ENCODE results near the gene ITPR2.

ITPR2 gene

GRCh38 chr12:26701604-26702215, 131.3 kb downstream of the ITPR2 start:
- H3K4me1 ChIP-seq (ENCODE audit: low read length), result no peaks in the 10 kb centered on the region
- no peaks in the 10 kb centered on the region for H4K20me1 ChIP-seq (ENCODE audit: insufficient read depth, low read length)
- DNase-seq, result peak; percentile 35
- no peaks in the 10 kb centered on the region for H3K36me3 ChIP-seq (replicated peaks; ENCODE audit: insufficient read depth, low read length)
- H3K79me2 ChIP-seq (ENCODE audit: low read length), result no peaks in the 10 kb centered on the region
- H3K9me2 ChIP-seq (replicated peaks; ENCODE audit: insufficient read depth, low read length), result no peaks in the 10 kb centered on the region
- no peak for TF ChIP-seq EZH2 (optimal IDR thresholded peaks at IDR 0.05; ENCODE audit: low read depth, low read length)
- peak; percentile 45 for TF ChIP-seq CTCF (IDR thresholded peaks at IDR 0.05; ENCODE audit: low read length)
- no peak overlapping the region for H3K4me3 ChIP-seq (ENCODE audit: low read length)
- no peaks in the 10 kb centered on the region for H3K27me3 ChIP-seq (replicated peaks; ENCODE audit: insufficient read depth, low read length)
- no peaks in the 10 kb centered on the region for H3K9me3 ChIP-seq (replicated peaks; ENCODE audit: insufficient read depth, low read length)
- no peak overlapping the region for H2AFZ ChIP-seq (ENCODE audit: low read length)
- H3K27ac ChIP-seq (ENCODE audit: low read length), result no peak overlapping the region
- no peak overlapping the region for H3K4me2 ChIP-seq (ENCODE audit: low read depth, low read length)
- H3F3A ChIP-seq (ENCODE audit: insufficient read depth, low read length), result no peaks in the 10 kb centered on the region
- no peak overlapping the region for H3K9ac ChIP-seq (ENCODE audit: low read length)

DNA sequence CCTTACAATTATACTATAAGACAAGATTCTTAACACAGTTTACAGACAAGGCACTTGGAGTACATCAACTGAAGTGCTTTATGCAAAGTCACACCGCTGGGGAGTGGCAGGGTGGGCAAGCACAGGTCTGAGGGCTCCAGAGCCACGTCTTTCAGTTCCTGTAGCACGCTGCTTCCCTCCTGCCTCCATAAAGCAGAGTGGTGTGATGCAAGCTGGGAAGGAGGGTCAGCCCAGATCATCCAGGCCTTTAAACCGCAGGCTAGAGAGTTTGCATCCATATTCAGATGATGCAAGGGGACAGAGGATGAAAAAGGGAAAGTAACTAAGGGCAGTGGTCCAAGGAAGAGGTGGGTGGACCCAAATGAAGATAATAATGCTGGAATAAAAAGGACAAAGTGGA, 132.6 kb downstream of the ITPR2 start:
- no peak for TF ChIP-seq CTCF (IDR thresholded peaks at IDR 0.05; ENCODE audit: low read length)
- TF ChIP-seq EZH2 (optimal IDR thresholded peaks at IDR 0.05; ENCODE audit: low read depth, low read length), result no peak
- Histone ChIP-seq H3K4me2 (ENCODE audit: low read depth, low read length) (no peak overlapping the region), H3K9ac (ENCODE audit: low read length) (no peak overlapping the region), H3K9me2 (replicated peaks; ENCODE audit: insufficient read depth, low read length) (no peaks in the 10 kb centered on the region), H3K4me1 (ENCODE audit: low read length) (no peaks in the 10 kb centered on the region), H3K27ac (ENCODE audit: low read length) (no peak overlapping the region), H3K9me3 (replicated peaks; ENCODE audit: insufficient read depth, low read length) (no peaks in the 10 kb centered on the region), H4K20me1 (ENCODE audit: insufficient read depth, low read length) (no peaks in the 10 kb centered on the region), H3K27me3 (replicated peaks; ENCODE audit: insufficient read depth, low read length) (no peaks in the 10 kb centered on the region), H3K36me3 (replicated peaks; ENCODE audit: insufficient read depth, low read length) (no peaks in the 10 kb centered on the region), H2AFZ (ENCODE audit: low read length) (no peak overlapping the region), H3K4me3 (ENCODE audit: low read length) (no peak overlapping the region), H3K79me2 (ENCODE audit: low read length) (no peaks in the 10 kb centered on the region), H3F3A (ENCODE audit: insufficient read depth, low read length) (no peaks in the 10 kb centered on the region)
- no peak for DNase-seq

DNA sequence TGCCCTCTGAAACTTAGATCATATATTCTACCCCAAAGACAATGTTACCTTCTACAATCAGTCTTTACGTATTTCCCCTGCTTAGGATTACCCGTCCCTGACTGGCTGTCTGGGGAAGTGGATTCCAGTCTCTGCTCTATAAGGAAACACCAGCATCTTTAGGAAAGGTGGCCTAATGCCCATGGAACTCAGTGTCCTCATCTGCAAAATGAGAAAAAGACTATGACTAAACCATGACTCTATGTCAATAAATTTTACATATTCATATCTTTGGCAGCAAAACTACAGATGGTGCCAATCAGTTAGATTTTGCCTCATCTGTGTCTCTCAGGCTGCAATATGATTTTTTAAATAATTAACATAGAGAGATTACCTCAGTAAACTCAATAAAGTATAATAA, 133.8 kb downstream of the ITPR2 start:
- TF ChIP-seq CTCF (IDR thresholded peaks at IDR 0.05; ENCODE audit: low read length) (no peak), EZH2 (optimal IDR thresholded peaks at IDR 0.05; ENCODE audit: low read depth, low read length) (no peak), EZH2phosphoT487 (IDR thresholded peaks at IDR 0.05; ENCODE audit: low read length) (no peak)
- Histone ChIP-seq H3K4me3 (ENCODE audit: low read length) (no peak overlapping the region), H3K79me2 (ENCODE audit: low read length) (no peaks in the 10 kb centered on the region), H2AFZ (ENCODE audit: low read length) (no peak overlapping the region), H3K27me3 (replicated peaks; ENCODE audit: insufficient read depth, low read length) (no peaks in the 10 kb centered on the region), H3K36me3 (replicated peaks; ENCODE audit: insufficient read depth, low read length) (no peaks in the 10 kb centered on the region), H3K9me3 (replicated peaks; ENCODE audit: insufficient read depth, low read length) (no peaks in the 10 kb centered on the region), H3F3A (ENCODE audit: insufficient read depth, low read length) (no peaks in the 10 kb centered on the region), H3K4me2 (ENCODE audit: low read depth, low read length) (no peak overlapping the region), H3K27ac (ENCODE audit: low read length) (no peak overlapping the region), H3K9ac (ENCODE audit: low read length) (no peak overlapping the region), H4K20me1 (ENCODE audit: insufficient read depth, low read length) (no peaks in the 10 kb centered on the region), H3K9me2 (replicated peaks; ENCODE audit: insufficient read depth, low read length) (no peaks in the 10 kb centered on the region), H3K4me1 (ENCODE audit: low read length) (no peaks in the 10 kb centered on the region)
- DNase-seq, result no peak

All from MM.1S (cell line).